ENCODE measurements around the gene MYH4.

DNA sequence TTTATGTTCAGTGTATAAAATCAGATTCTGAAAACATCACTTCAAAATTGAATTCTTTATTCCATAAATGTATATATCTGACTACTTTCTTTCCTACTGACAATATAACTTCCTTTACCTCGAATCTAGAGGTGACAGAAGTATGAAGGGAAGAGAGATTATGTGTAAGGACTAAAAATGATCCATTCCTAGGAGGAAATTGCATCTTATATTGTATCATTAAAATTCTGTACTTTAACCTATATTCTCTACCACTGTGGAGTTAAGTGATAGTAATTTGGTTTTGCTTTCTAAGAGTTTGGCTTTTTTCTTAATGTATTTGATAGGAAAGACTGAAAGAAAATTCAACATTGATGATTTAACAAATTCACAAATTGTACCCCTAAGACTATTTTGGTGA, 11.4 kb downstream of the MYH4 start:
- no peak for TF ChIP-seq GATA2 (IDR thresholded peaks at IDR 0.05; ENCODE audit: low read depth, low read length)
- TF ChIP-seq GATA3 (IDR thresholded peaks at IDR 0.05; ENCODE audit: low read depth, low read length) = no peak
